Motor neuron (in vitro differentiated cells): ENCODE results near the gene NLRP5. TPM values are rescaled to one million over a fixed set of nuclear protein-coding genes. Genes with fewer than 3 reads are reported as not detected.
"Not testable (repeated sequence)": the region's sequence is repeated elsewhere in the genome, so short reads cannot be mapped to it uniquely, and the experiment has no call there.

ENCODE experiments used
- ATAC-seq, 8 experiments: fragments of 200-7000 bp; cut with Tn5 transposase; replicated peaks in 6 of 8; 2 replicates each; pipeline ENCODE4 v1.8.0; 2021; ENCODE audit warnings: mild to moderate bottlenecking in 8 of 8, moderate library complexity in 8 of 8
- H3K27ac ChIP-seq, 2 donors: fragments of 250-450 bp; sonication (Bioruptor Pico); 2 replicates each; pipeline ENCODE4 v1.9.0; 2021; ENCODE audit warnings: antibody characterized with exemption in 2 of 2, mild to moderate bottlenecking in 2 of 2, moderate library complexity in 1 of 2
- H3K4me1 ChIP-seq, 2 donors: fragments of 250-450 bp; sonication (Bioruptor Pico); replicated peaks in 1 of 2; 2 replicates each; pipeline ENCODE4 v1.6.1; 2021; ENCODE audit warnings: antibody characterized with exemption in 2 of 2, mild to moderate bottlenecking in 2 of 2, moderate library complexity in 1 of 2
- H3K4me3 ChIP-seq, 5 donors: fragments of 250-450 bp; sonication (Bioruptor Pico); 2 replicates each; pipeline ENCODE4 v1.9.0; 2021; ENCODE audit warnings: antibody characterized with exemption in 5 of 5, mild to moderate bottlenecking in 5 of 5, moderate library complexity in 4 of 5
- WGBS, 10 experiments: fragments of 450-650 bp; shearing (Covaris generic); methylation state at CpG; one replicate each; pipeline ENCODE4 v1.0.0; 2022; 5-methylcytosine and 5-hydroxymethylcytosine counted together
- in situ Hi-C, 9 experiments: fragments of 400-800 bp; cut with MboI; loops; one replicate each; pipeline ENCODE4 v1.15.0; 2021; ENCODE audit warnings: low sequenced_read_pairs in 9 of 9, low pct_unique_long_range_greater_than_20kb in 2 of 9; ENCODE audit not compliant: unreplicated experiment in 9 of 9
- total RNA-seq, 8 experiments: library from RNA; unstranded; fragments of 300-600 nt; gene quantifications; 2 replicates each; pipeline versions ENCODE4 v1.2.3 to v1.2.4, GENCODE V29; 2022

NLRP5 gene
- under 1 TPM in 3 of 8 experiments, not detected in 5; 0.10 to 0.14 (median 0.10) TPM for total RNA-seq

- no peak within 1 kb of the TSS for H3K4me3 ChIP-seq
- no peaks in the 10 kb centered on the region for H3K4me1 ChIP-seq
- in situ Hi-C loops: no loop called here
- no peak within 1 kb of the TSS for H3K27ac ChIP-seq
- WGBS, 10 experiments: 0 to 75% (median 33%) methylated on average over 1 to 5 of the region's 10 CpGs; no CpG with 5 or more reads in 4 of the 10 experiments
- ATAC-seq: no peak
Measured at GRCh38 chr19:55986487-55986886, at the start of gene NLRP5. Gene NLRP5 (plus strand): TSS chr19:55986775.

- H3K4me3 ChIP-seq: no peak overlapping the region
- in situ Hi-C loops: no loop called here
- 0 to 53% (median 28%) methylated on average over 2 to 6 of the region's 7 CpGs; no CpG with 5 or more reads in 1 of the 10 experiments for WGBS, 10 experiments
- H3K4me1 ChIP-seq: no peaks in the 10 kb centered on the region
- no peak for ATAC-seq
- no peak overlapping the region for H3K27ac ChIP-seq
Measured at GRCh38 chr19:55939206-55939605, 47.4 kb upstream of the NLRP5 start.

DNA sequence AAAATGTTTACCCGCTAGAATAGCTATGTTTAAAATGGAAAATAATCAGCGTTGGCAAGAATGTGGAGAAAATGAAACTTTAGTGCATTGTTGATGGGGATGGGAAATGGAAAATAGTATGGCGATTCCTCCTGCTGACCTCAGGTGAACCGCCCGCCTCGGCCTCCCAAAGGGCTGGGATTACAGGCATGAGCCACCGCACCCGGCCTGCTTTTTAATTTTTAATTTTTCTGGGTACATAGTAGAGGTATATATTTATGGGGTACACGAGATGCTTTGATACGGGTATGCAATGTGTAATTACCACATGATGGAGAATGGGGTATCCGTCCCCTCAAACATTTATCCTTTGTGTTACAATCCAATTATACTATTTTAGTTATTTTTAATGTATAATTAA is 46.3 kb upstream of the NLRP5 start:
- Histone ChIP-seq H3K4me1 (no peaks in the 10 kb centered on the region), H3K27ac (no peak overlapping the region), H3K4me3 (no peak overlapping the region)
- in situ Hi-C loops: no loop called here
- no peak for ATAC-seq
- WGBS, 10 experiments: 37 to 80% (median 47%) methylated on average over 3 to 9 of the region's 11 CpGs; no CpG with 5 or more reads in 3 of the 10 experiments

DNA sequence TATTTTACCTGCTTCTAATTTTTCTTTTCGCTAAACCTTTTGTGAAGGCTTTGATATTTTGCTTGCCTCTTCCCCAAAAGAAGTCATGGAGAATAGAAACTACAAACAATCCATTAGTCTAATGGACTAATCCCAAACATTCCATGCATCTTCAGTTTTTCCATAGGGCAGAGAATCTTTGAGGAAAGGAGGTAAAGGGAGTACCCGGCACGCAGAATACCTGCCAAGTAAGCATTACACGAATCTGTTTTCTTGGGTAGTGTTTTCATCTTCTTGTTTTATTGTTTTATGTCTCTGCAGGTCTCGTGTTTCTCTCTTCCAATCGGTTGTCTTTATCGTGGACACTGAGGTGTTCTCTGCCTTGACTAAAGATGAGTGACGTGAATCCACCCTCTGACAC is 39.0 kb upstream of the NLRP5 start, which contains the start of gene NLRP8:
Gene NLRP8, plus strand, starts transcription at position 301 of the 400 bp plus-strand sequence.
- in situ Hi-C loops: no loop called here
- H3K4me1 ChIP-seq: no peaks in the 10 kb centered on the region
- H3K4me3 ChIP-seq: no peak within 1 kb of the TSS
- no peak within 1 kb of the TSS for H3K27ac ChIP-seq
- no peak for ATAC-seq
- WGBS, 10 experiments: 7 to 83% (median 24%) methylated on average over 1 to 8 of the region's 8 CpGs

DNA sequence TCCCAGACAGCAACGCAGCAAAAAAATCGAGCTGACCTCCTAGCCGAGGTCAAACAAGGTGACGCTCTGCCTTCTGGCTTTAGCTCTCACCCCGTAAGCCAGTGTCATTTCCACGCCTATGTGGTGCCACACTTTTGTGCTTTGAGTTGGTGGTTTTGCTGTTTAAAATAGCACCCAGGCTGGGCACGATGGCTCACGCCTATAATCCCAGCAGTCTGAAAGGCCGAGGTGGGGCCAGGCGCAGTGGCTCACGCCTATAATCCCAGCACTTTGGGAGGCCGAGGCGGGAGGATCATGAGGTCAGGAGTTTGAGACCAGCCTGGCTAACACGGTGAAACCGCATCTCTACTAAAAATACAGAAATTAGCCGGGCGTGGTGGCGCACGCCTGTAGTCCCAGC is 36.0 kb upstream of the NLRP5 start:
- H3K27ac ChIP-seq, in situ Hi-C loops, ATAC-seq, H3K4me3 ChIP-seq, H3K4me1 ChIP-seq: not testable (repeated sequence)
- WGBS, 10 experiments: 50 to 80% (median 59%) methylated on average over 1 to 12 of the region's 19 CpGs; no CpG with 5 or more reads in 4 of the 10 experiments

GRCh38 chr19:55956431-55956830 is 30.1 kb upstream of the NLRP5 start:
- in situ Hi-C loops: no loop called here
- H3K27ac ChIP-seq: no peak overlapping the region
- 0 to 100% (median 83%) methylated on average over 1 to 5 of the region's 7 CpGs; no CpG with 5 or more reads in 1 of the 10 experiments for WGBS, 10 experiments
- no peak overlapping the region for H3K4me3 ChIP-seq
- no peak for ATAC-seq
- H3K4me1 ChIP-seq: no peaks in the 10 kb centered on the region

GRCh38 chr19:55958356-55958755 is 28.2 kb upstream of the NLRP5 start:
- Histone ChIP-seq H3K4me3 (no peak overlapping the region), H3K27ac (no peak overlapping the region), H3K4me1 (no peaks in the 10 kb centered on the region)
- ATAC-seq: no peak
- WGBS, 10 experiments: 0 to 59% (median 55%) methylated on average over 1 to 4 of the region's 4 CpGs; no CpG with 5 or more reads in 4 of the 10 experiments
- in situ Hi-C loops: no loop called here

GRCh38 chr19:55959996-55960675 is 26.4 kb upstream of the NLRP5 start:
- no peak overlapping the region for H3K4me3 ChIP-seq
- no peaks in the 10 kb centered on the region for H3K4me1 ChIP-seq
- ATAC-seq: no peak
- WGBS, 10 experiments: 21 to 75% (median 54%) methylated on average over 1 to 6 of the region's 6 CpGs; no CpG with 5 or more reads in 1 of the 10 experiments
- in situ Hi-C loops: no loop called here
- no peak overlapping the region for H3K27ac ChIP-seq

GRCh38 chr19:55962186-55962585 is 24.4 kb upstream of the NLRP5 start:
- H3K27ac ChIP-seq: no peak overlapping the region
- in situ Hi-C loops: no loop called here
- WGBS, 10 experiments: 41 to 100% (median 75%) methylated on average over 1 to 7 of the region's 10 CpGs; no CpG with 5 or more reads in 3 of the 10 experiments
- ATAC-seq: no peak
- H3K4me1 ChIP-seq: no peaks in the 10 kb centered on the region
- no peak overlapping the region for H3K4me3 ChIP-seq

DNA sequence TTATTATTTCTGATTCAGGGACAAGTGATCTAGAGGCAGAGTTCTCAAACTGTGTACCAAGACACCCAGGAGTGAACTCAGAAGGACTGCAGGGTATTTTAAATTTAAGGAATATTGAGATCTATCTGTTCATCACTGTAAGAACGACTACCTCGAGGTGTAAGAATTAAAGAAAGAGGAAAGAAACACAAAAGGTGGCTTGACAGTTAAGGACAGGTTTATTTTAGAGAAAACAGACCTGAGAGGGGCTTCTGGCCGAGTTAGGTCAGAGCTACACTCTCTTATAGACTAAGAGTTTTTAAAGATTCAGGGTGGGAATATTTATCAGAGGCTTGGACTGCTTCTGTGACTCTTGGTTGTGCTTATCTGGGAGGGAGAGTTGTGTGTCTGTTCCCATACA is 12.6 kb upstream of the NLRP5 start:
- 0 to 44% (median 4%) methylated on average over 1 to 3 of the region's 3 CpGs; no CpG with 5 or more reads in 1 of the 10 experiments for WGBS, 10 experiments
- no peaks in the 10 kb centered on the region for H3K4me1 ChIP-seq

DNA sequence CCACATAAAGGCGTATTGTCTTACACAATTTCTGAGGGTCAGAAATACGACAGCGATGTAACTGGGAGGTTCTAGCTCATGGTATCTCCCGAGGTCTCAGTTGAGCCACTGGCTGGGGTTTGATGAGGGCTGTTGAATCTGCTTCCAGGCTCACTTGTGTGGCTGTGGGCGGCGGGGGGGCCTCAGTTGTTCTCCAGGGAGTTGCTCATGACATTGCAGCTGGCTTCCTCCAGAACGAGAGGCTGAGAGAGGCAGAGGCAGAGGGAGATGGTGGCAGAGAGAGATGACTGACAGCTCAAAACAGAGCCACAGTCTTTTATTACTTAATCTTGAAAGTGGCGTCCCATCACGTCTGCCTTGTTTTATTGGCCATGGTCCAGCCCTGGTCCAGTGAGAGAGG is 6.2 kb upstream of the NLRP5 start:
- Histone ChIP-seq H3K27ac (no peak overlapping the region), H3K4me3 (no peak overlapping the region), H3K4me1 (no peaks in the 10 kb centered on the region)
- WGBS, 10 experiments: 15 to 54% (median 46%) methylated on average over 2 to 9 of the region's 9 CpGs; no CpG with 5 or more reads in 3 of the 10 experiments
- in situ Hi-C loops: no loop called here
- ATAC-seq: no peak

More for the DNA sequence above, 12.6 kb upstream of the NLRP5 start:
- in situ Hi-C loops: no loop called here
- Histone ChIP-seq H3K27ac (no peak overlapping the region), H3K4me3 (no peak overlapping the region)
- no peak for ATAC-seq

GRCh38 chr19:55985254-55985653 is 1.3 kb upstream of the NLRP5 start:
- Histone ChIP-seq H3K27ac (no peak overlapping the region), H3K4me3 (no peak overlapping the region), H3K4me1 (no peaks in the 10 kb centered on the region)
- 0 to 38% (median 11%) methylated on average over 1 of the region's 1 CpG; no CpG with 5 or more reads in 2 of the 10 experiments for WGBS, 10 experiments
- no peak for ATAC-seq
- in situ Hi-C loops: no loop called here

- 11 to 70% (median 37%) methylated on average over 2 to 5 of the region's 5 CpGs for WGBS, 10 experiments
- in situ Hi-C loops: no loop called here
- no peak overlapping the region for H3K4me3 ChIP-seq
- no peaks in the 10 kb centered on the region for H3K4me1 ChIP-seq
- ATAC-seq: no peak
- no peak overlapping the region for H3K27ac ChIP-seq
Measured at GRCh38 chr19:55990831-55991230, 4.3 kb downstream of the NLRP5 start.

DNA sequence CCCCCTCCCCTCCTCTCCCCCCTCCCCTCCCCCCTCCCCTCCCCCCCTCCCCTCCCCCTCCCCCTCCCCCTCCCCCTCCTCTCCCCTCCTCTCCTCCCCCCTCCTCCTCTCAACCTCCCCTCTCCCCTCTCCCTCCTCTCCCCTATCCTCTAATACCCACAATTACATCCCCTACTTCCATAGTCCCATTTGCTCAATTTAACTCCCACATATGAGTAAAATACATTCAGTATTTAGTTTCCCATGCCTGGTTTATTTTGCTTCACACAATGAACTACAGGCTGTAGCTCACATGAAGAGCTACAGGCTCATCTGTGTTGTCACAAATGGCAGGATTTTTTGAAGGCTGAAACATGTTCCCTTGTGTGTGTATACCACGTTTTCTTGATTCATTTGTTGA is 6.9 kb downstream of the NLRP5 start:
- WGBS, 10 experiments: 0 to 40% (median 0%) methylated on average over 1 of the region's 1 CpG; no CpG with 5 or more reads in 5 of the 10 experiments
- no peak for ATAC-seq
- Histone ChIP-seq H3K27ac (no peak overlapping the region), H3K4me1 (no peaks in the 10 kb centered on the region), H3K4me3 (no peak overlapping the region)
- in situ Hi-C loops: no loop called here
